ENCODE results near the gene CWC27.
A peak's percentile ranks its signal among the peaks of the same experiment; 100 is the strongest.

CWC27 gene

DNA sequence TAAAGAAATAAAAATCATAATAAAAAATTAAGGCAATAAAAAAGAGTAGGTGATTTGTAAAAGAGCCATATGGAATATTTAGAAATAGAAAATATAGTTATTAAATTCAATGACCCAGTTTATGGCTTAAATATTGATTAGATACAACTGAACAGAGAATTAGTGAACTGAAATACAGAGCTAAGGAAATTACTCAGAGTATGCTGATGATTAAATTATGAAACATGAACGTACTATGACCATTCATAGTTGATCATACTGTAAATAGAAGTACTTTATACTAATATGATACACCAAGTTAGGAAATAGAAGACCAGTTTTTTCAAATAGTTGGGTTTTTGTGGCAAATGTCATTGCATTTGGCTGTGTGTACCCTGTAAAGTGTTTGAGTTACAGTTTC is 194.5 kb downstream of the CWC27 start:
- no peak overlapping the region for H3K4me3 ChIP-seq (ENCODE audit: low read length)
- TF ChIP-seq, protein P1, sequence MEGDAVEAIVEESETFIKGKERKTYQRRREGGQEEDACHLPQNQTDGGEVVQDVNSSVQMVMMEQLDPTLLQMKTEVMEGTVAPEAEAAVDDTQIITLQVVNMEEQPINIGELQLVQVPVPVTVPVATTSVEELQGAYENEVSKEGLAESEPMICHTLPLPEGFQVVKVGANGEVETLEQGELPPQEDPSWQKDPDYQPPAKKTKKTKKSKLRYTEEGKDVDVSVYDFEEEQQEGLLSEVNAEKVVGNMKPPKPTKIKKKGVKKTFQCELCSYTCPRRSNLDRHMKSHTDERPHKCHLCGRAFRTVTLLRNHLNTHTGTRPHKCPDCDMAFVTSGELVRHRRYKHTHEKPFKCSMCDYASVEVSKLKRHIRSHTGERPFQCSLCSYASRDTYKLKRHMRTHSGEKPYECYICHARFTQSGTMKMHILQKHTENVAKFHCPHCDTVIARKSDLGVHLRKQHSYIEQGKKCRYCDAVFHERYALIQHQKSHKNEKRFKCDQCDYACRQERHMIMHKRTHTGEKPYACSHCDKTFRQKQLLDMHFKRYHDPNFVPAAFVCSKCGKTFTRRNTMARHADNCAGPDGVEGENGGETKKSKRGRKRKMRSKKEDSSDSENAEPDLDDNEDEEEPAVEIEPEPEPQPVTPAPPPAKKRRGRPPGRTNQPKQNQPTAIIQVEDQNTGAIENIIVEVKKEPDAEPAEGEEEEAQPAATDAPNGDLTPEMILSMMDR (IDR thresholded peaks at IDR 0.05; ENCODE audit: insufficient read depth, low read depth, low read length, missing control alignments) = no peak
- DNase-seq (ENCODE audit: low read depth) = no peak

DNA sequence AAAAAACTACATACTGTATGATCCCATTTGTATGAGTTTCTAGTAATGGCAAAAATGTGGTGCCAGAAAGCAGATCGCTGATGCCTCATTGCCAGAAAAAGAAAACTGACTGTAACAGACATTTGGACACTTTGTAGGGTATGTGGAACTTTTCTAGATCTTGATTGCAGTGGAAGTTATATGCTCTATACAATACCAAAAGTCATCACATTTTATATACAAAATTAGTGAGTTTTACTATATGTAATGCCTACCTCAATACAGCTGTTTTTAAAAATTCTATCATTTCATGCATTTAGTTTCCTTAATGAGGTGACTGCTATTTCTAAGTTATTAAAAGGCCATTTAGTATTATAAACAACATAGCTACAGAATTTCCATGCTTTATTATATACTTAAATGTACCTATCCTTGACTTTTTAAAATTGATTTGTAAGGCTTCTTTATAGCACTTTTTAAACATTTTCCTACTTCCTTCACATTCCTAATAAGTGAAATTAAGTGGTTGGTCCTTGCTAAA is 199.9 kb downstream of the CWC27 start:
- TF ChIP-seq, protein P1 (IDR thresholded peaks at IDR 0.05; ENCODE audit: insufficient read depth, low read depth, low read length, missing control alignments) = no peak
- no peak overlapping the region for H3K4me3 ChIP-seq (ENCODE audit: low read length)
- no peak for DNase-seq (ENCODE audit: low read depth)

DNA sequence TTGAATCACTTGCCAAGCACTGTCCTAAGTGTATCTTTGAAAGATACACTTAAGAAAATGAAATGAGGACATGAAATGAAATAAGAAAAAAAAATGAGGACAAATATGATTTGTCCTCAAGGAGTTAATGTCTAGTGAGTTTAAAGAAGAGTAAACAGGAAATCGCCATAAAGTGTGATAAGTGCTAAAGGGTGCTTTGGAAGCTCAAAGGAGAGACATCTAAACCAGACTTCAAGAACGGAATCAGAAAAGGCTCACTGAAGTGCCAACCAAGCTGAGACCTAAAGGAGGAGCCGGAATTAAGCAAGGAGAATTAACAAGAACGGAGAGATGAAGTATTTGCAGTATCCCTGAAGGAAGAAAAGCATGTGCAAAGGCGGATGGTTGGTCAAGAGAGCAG is 200.8 kb downstream of the CWC27 start:
- no peak overlapping the region for H3K4me3 ChIP-seq (ENCODE audit: low read length)
- DNase-seq (ENCODE audit: low read depth) = no peak
- TF ChIP-seq, protein P1 (IDR thresholded peaks at IDR 0.05; ENCODE audit: insufficient read depth, low read depth, low read length, missing control alignments) = no peak

DNA sequence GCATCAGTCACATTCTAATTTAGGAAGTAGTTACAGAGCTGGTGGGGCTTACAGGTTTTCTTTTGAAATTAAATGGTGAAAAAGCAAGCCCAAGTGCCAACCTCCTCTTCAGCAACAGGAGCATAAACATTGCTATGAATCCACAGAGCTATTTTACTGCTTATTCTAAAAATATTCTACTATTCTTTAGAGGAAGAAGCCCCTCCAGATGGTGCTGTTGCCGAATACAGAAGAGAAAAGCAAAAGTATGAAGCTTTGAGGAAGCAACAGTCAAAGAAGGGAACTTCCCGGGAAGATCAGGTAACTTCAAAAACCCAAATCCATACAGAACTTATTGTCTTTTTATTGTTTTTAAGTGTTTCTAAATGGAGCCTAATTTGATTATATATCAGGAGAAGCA is 202.8 kb downstream of the CWC27 start:
- TF ChIP-seq, protein P1 (IDR thresholded peaks at IDR 0.05; ENCODE audit: insufficient read depth, low read depth, low read length, missing control alignments) = no peak
- H3K4me3 ChIP-seq (ENCODE audit: low read length) = no peak overlapping the region
- DNase-seq (ENCODE audit: low read depth) = no peak

DNA sequence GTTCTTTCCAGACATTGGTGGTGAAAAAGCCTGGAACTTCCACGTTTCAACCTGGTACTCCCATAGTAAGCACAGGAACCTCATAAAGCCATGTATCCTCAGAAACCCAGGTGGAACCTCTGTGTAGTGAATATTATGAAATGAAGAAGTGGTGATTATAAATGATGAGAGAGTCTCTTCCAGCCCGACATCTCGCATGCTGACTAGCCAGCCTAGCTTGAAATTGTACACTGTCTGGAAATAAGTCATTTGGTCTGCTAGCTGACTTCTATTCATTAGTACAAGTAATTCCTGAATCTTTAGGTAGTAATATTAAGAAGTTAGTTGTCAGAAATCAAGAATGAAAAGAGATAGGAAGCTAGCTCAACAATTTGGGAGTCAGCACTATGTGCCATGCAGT is 203.3 kb downstream of the CWC27 start:
- TF ChIP-seq, protein P1 (IDR thresholded peaks at IDR 0.05; ENCODE audit: insufficient read depth, low read depth, low read length, missing control alignments) = no peak
- DNase-seq (ENCODE audit: low read depth) = no peak
- H3K4me3 ChIP-seq (ENCODE audit: low read length) = no peak overlapping the region

DNA sequence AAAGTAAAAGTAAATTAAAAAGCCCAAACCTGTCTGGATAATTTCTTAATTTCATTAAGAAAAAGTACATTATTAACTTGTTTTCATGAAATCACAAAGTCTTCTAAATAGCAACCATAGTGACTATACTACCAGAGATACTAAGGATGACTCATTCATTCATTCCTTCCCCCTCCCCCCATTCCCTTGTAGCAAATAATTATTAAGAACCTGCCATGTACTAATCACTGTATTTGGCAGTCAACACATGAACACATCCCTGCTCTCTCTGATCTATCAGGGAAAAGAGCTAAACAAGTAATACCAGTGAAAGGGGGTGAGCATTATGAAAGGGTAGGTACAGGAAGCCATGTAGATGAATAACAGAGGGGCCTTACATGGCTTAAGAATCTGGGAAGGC is 203.9 kb downstream of the CWC27 start:
- peak; percentile 23 for DNase-seq (ENCODE audit: low read depth)
- TF ChIP-seq, protein P1 (IDR thresholded peaks at IDR 0.05; ENCODE audit: insufficient read depth, low read depth, low read length, missing control alignments) = no peak
- no peak overlapping the region for H3K4me3 ChIP-seq (ENCODE audit: low read length)

DNA sequence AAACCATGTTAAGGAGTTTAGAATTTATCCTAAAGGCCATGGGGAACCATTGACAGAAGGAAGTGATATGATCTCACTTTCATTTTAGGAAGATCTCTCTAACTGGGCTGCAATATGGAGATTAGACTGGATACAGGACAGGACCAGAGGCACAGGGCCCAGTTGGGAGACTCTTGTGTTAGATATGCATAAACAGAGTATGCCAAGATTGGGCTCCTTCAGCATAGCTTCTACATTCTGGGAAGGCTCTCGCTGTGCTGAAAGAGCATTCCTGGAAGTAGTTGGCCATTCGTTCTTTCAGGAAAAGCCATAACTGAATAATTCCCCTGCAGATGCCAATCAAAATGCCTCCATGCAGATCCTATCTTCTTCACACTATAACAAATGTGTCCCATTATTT is 204.5 kb downstream of the CWC27 start:
- no peak for DNase-seq (ENCODE audit: low read depth)
- TF ChIP-seq, protein P1 (IDR thresholded peaks at IDR 0.05; ENCODE audit: insufficient read depth, low read depth, low read length, missing control alignments) = no peak
- no peak overlapping the region for H3K4me3 ChIP-seq (ENCODE audit: low read length)

Measured in epithelial cell of esophagus (primary cell).